Activated CD8-positive, alpha-beta T cell treated with anti-CD3 and anti-CD28 coated beads for 36 hours (primary cell): Measurements from ENCODE around the gene ADSS1. TPM values are rescaled to one million over a fixed set of nuclear protein-coding genes. Genes with fewer than 3 reads are reported as not detected.
"Not testable (repeated sequence)": the region's sequence is repeated elsewhere in the genome, so short reads cannot be mapped to it uniquely, and the experiment has no call there.

ENCODE experiments used
- ATAC-seq: fragments of 200-7000 bp; cut with Tn5 transposase; one replicate; pipeline ENCODE4 v1.10.0; 2021; ENCODE audit warnings: mild to moderate bottlenecking, moderate library complexity
- CTCF ChIA-PET: fragments of 350-600 bp; sonication (Branson Sonifier 250); formaldehyde crosslinking; loops from one replicate; lab custom pipeline; 2021; ENCODE audit warnings: antibody characterized with exemption; lab: Charles Lee
- POLR2A ChIA-PET: fragments of 350-600 bp; sonication (Branson Sonifier 250); formaldehyde crosslinking; loops from one replicate; lab custom pipeline; 2021; ENCODE audit warnings: antibody characterized with exemption; lab: Charles Lee
- DNase-seq: peaks from one replicate; pipeline ENCODE4 v3.0.0-alpha.2; 2020
- H3K27ac Mint-ChIP-seq: one replicate; pipeline ENCODE4 v1.8.0; 2021; ENCODE audit warnings: mild to moderate bottlenecking, mixed read lengths
- H3K27me3 Mint-ChIP-seq: one replicate; pipeline ENCODE4 v1.8.0; 2021; ENCODE audit warnings: mixed read lengths
- H3K36me3 Mint-ChIP-seq: one replicate; pipeline ENCODE4 v1.8.0; 2021; ENCODE audit warnings: low read depth, mixed read lengths
- H3K4me1 Mint-ChIP-seq: one replicate; pipeline ENCODE4 v1.8.0; 2021; ENCODE audit warnings: low read depth, mixed read lengths
- H3K4me3 Mint-ChIP-seq: one replicate; pipeline ENCODE4 v1.8.0; 2021; ENCODE audit warnings: mild to moderate bottlenecking, moderate library complexity, mixed read lengths
- H3K9me3 Mint-ChIP-seq: one replicate; pipeline ENCODE4 v1.8.0; 2021; ENCODE audit warnings: mixed read lengths
- CTCF ChIP-seq: fragments of 200-600 bp; IDR thresholded peaks from one replicate; pipeline ENCODE4 v1.8.0; 2022; ENCODE audit warnings: antibody characterized with exemption, mild to moderate bottlenecking
- intact Hi-C: fragments of 100-400 bp; cut with micrococcal nuclease; formaldehyde crosslinking; loops from one replicate; pipeline ENCODE4 v1.10.0; 2022
- total RNA-seq, 2 experiments: library from RNA; stranded (reverse); gene quantifications; one replicate each; pipeline ENCODE4 v1.2.3, GENCODE V29; 2021

Gene ADSS1
- total RNA-seq, 2 experiments from 2014 or later, result 2.7 to 3.0 TPM

- DNase-seq (no peak), ATAC-seq (no peak)
- Mint-ChIP-seq H3K27ac (no peak overlapping the region), H3K36me3 (peaks cover 6% of the 10 kb centered on the region), H3K4me1 (peaks cover 27% of the 10 kb centered on the region), H3K27me3 (no peaks in the 10 kb centered on the region), H3K4me3 (no peak overlapping the region), H3K9me3 (no peaks in the 10 kb centered on the region)
- intact Hi-C loops, result no loop called here
- TF ChIP-seq CTCF, result no peak
- POLR2A ChIA-PET, result interaction anchor here (1.2 kb wide), 1 partner anchor 11 kb away, joined by 3 read pairs; no protein-coding TSS in a partner anchor
- CTCF ChIA-PET, result interaction anchor here (0.7 to 1.1 kb wide), 4 partner anchors 19 to 77 kb away, joined by 3 to 4 read pairs (median 3); no protein-coding TSS in a partner anchor
These were observed 25.2 kb downstream of the ADSS1 start for GRCh38 chr14:104749111-104749649.

GRCh38 chr14:104750056-104750752, 26.2 kb downstream of the ADSS1 start:
- H3K4me1 Mint-ChIP-seq, result peaks cover 33% of the 10 kb centered on the region
- CTCF ChIA-PET, result interaction anchor here (1.0 to 3.3 kb wide), 5 partner anchors 18 to 76 kb away, joined by 3 to 14 read pairs (median 5); partner anchors contain the start of gene ADSS1
- H3K27ac Mint-ChIP-seq, result no peak overlapping the region
- no peak for DNase-seq
- H3K4me3 Mint-ChIP-seq, result no peak overlapping the region
- no peaks in the 10 kb centered on the region for H3K9me3 Mint-ChIP-seq
- POLR2A ChIA-PET, result interaction anchor here (0.9 to 2.8 kb wide), 2 partner anchors 16 to 25 kb away, joined by 3 to 13 read pairs; partner anchors contain the start of gene ADSS1
- intact Hi-C loops, result loop anchor here (5.0 kb wide), 1 partner anchor 317 kb away; the partner anchor contains the start of gene GPR132
- no peaks in the 10 kb centered on the region for H3K27me3 Mint-ChIP-seq
- no peak for ATAC-seq
- TF ChIP-seq CTCF, result no peak
- peaks cover 13% of the 10 kb centered on the region for H3K36me3 Mint-ChIP-seq

GRCh38 chr14:104750753-104751057, 26.7 kb downstream of the ADSS1 start:
- H3K27ac Mint-ChIP-seq, result peak overlapping the region; percentile 34
- intact Hi-C loops, result loop anchor here (5.0 kb wide), 1 partner anchor 317 kb away; the partner anchor contains the start of gene GPR132
- H3K36me3 Mint-ChIP-seq, result peaks cover 15% of the 10 kb centered on the region
- not testable (repeated sequence) for ATAC-seq, H3K9me3 Mint-ChIP-seq, H3K27me3 Mint-ChIP-seq
- ChIA-PET CTCF (interaction anchor here (1.0 to 3.3 kb wide), 7 partner anchors 18 to 80 kb away, joined by 3 to 14 read pairs (median 5); partner anchors contain the start of gene ADSS1), POLR2A (interaction anchor here (0.9 to 2.8 kb wide), 3 partner anchors 15 to 26 kb away, joined by 3 to 13 read pairs (median 3); partner anchors contain the start of gene ADSS1)
- peak; percentile 62 for DNase-seq
- peaks cover 31% of the 10 kb centered on the region for H3K4me1 Mint-ChIP-seq
- H3K4me3 Mint-ChIP-seq, result peak overlapping the region; percentile 54

GRCh38 chr14:104751539-104752422, 27.8 kb downstream of the ADSS1 start:
- ChIA-PET CTCF (interaction anchor here (0.8 to 3.3 kb wide), 13 partner anchors 14 to 79 kb away, joined by 3 to 21 read pairs (median 4); partner anchors contain the start of gene ADSS1), POLR2A (interaction anchor here (0.6 to 2.8 kb wide), 11 partner anchors 9 to 646 kb away, joined by 3 to 13 read pairs (median 4); partner anchors contain the start of genes ADSS1 and TEX22)
- H3K27me3 Mint-ChIP-seq, result no peaks in the 10 kb centered on the region
- TF ChIP-seq CTCF, result no peak
- H3K9me3 Mint-ChIP-seq, result no peaks in the 10 kb centered on the region
- peaks cover 24% of the 10 kb centered on the region for H3K36me3 Mint-ChIP-seq
- peaks cover 31% of the 10 kb centered on the region for H3K4me1 Mint-ChIP-seq
- H3K4me3 Mint-ChIP-seq, result peak overlapping the region; percentile 86
- intact Hi-C loops, result loop anchor here (5.0 kb wide), 1 partner anchor 316 kb away; the partner anchor contains the start of gene GPR132
- DNase-seq, result no peak
- peak; percentile 0 for ATAC-seq
- peak overlapping the region; percentile 89 for H3K27ac Mint-ChIP-seq

- ChIA-PET POLR2A (interaction anchor here (0.5 to 2.8 kb wide), 14 partner anchors 9 to 1442 kb away, joined by 3 to 13 read pairs (median 4); partner anchors contain the start of genes ADSS1 and TEX22), CTCF (interaction anchor here (0.8 to 3.3 kb wide), 11 partner anchors 11 to 74 kb away, joined by 3 to 21 read pairs (median 4); partner anchors contain the start of genes ADSS1 and ZBTB42)
- intact Hi-C loops, result loop anchor here (5.0 kb wide), 1 partner anchor 315 kb away; the partner anchor contains the start of gene GPR132
- Mint-ChIP-seq H3K27ac (peak overlapping the region; percentile 89), H3K4me3 (peak overlapping the region; percentile 86), H3K36me3 (peaks cover 29% of the 10 kb centered on the region), H3K9me3 (no peaks in the 10 kb centered on the region), H3K4me1 (peaks cover 36% of the 10 kb centered on the region), H3K27me3 (no peaks in the 10 kb centered on the region)
- DNase-seq, result no peak
- TF ChIP-seq CTCF, result no peak
- ATAC-seq, result no peak
These were observed 28.4 kb downstream of the ADSS1 start for GRCh38 chr14:104752423-104752734.
